ENCODE measurements around the gene MAP3K14. TPM values are rescaled to one million over a fixed set of nuclear protein-coding genes. Genes with fewer than 3 reads are reported as not detected.

The MAP3K14 gene
- total RNA-seq, 4 donors from 2014 or later: 4.7 to 6.8 (median 6.1) TPM

- no peak for TF ChIP-seq CTCF (IDR thresholded peaks at IDR 0.05; ENCODE audit: low read depth)
These were observed 15.7 kb upstream of the MAP3K14 start for GRCh38 chr17:45332505-45332904.

- no peak for TF ChIP-seq CTCF (IDR thresholded peaks at IDR 0.05; ENCODE audit: low read depth)
These were observed 9.8 kb upstream of the MAP3K14 start for GRCh38 chr17:45326626-45327025.

GRCh38 chr17:45325810-45326209 is 9.0 kb upstream of the MAP3K14 start:
- no peak for TF ChIP-seq CTCF (IDR thresholded peaks at IDR 0.05; ENCODE audit: low read depth)

GRCh38 chr17:45324336-45324735 is 7.5 kb upstream of the MAP3K14 start:
- TF ChIP-seq CTCF (IDR thresholded peaks at IDR 0.05; ENCODE audit: low read depth): no peak

GRCh38 chr17:45322168-45322567 is 5.3 kb upstream of the MAP3K14 start:
- TF ChIP-seq CTCF (IDR thresholded peaks at IDR 0.05; ENCODE audit: low read depth): no peak

GRCh38 chr17:45320931-45321461 is 4.2 kb upstream of the MAP3K14 start:
- TF ChIP-seq CTCF (IDR thresholded peaks at IDR 0.05; ENCODE audit: low read depth): no peak

- TF ChIP-seq CTCF (IDR thresholded peaks at IDR 0.05; ENCODE audit: low read depth): no peak
These were observed 3.6 kb upstream of the MAP3K14 start for GRCh38 chr17:45320349-45320930.

Data from subcutaneous adipose tissue (tissue), 4 donors.